ENCODE data around the gene NIPSNAP3A.

DNA sequence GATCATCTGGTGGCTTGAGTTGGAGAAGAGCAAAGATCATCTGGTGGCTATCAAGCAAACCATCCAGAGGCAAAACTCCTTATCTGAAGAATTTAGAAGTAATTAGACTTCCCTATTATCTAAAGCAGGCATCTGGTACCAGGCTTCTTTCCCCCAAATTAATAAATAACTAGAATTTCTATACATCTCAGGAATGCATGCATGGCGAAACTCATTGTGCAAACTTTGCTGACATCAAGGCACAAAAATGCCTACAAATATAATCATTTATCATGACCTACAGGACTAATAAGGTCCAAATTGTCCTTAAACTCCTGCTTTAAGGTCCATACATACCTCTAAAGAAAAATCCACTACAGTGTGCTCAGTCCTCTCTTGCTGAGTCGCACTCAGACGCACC is 47.2 kb upstream of the NIPSNAP3A start:
- TF ChIP-seq CTCF (conservative IDR thresholded peaks at IDR 0.05; ENCODE audit: low read depth, low read length) (no peak), EZH2 (IDR thresholded peaks at IDR 0.05; ENCODE audit: borderline replicate concordance, low read depth, low read length, poor library complexity, severe bottlenecking) (no peak)
